Ascending aorta (tissue), 2 donors: ENCODE data around the gene MRPL20. TPM values are rescaled to one million over a fixed set of nuclear protein-coding genes. Genes with fewer than 3 reads are reported as not detected.
"Not testable (repeated sequence)": the region's sequence is repeated elsewhere in the genome, so short reads cannot be mapped to it uniquely, and the experiment has no call there.

Experiments
- DNase-seq, 2 donors: peaks; one replicate each; pipeline ENCODE4 v3.0.0-alpha.2; 2019; ENCODE audit warnings: low spot score in 2 of 2
- H3K27ac ChIP-seq, 2 donors: fragments of 200-600 bp; sonication (generic); one replicate each; pipeline ENCODE4 v1.5.1; 2016 to 2017; ENCODE audit warnings: mild to moderate bottlenecking in 1 of 2
- H3K27me3 ChIP-seq: fragments of 200-600 bp; sonication (generic); one replicate; pipeline ENCODE4 v1.5.1; 2017
- H3K36me3 ChIP-seq, 2 donors: fragments of 200-600 bp; sonication (generic); one replicate each; pipeline ENCODE4 v1.5.1; 2016
- H3K4me1 ChIP-seq, 2 donors: fragments of 200-600 bp; sonication (generic); one replicate each; pipeline ENCODE4 v1.5.1; 2016 to 2017; ENCODE audit warnings: mild to moderate bottlenecking in 1 of 2
- H3K4me3 ChIP-seq, 2 donors: fragments of 200-600 bp; sonication (generic); one replicate each; pipeline ENCODE4 v1.5.1; 2016 to 2017; ENCODE audit warnings: mild to moderate bottlenecking in 1 of 2
- H3K9me3 ChIP-seq, 2 donors: fragments of 200-600 bp; sonication (generic); one replicate each; pipeline ENCODE4 v1.5.1; 2016
- intact Hi-C: fragments of 100-400 bp; cut with DNase I; formaldehyde crosslinking; loops from one replicate; pipeline ENCODE4 v1.15.1; 2023
- total RNA-seq: library from RNA; depleted of rRNA; stranded (reverse); fragments of >200 nt; gene quantifications from one replicate; pipeline ENCODE4 v1.1.0, GENCODE V29; 2016
- TF ChIP-seq, protein P1 (sequence below), 3 experiments: fragments of 200-600 bp in 2 of 3; fragments of 450-650 bp in 1 of 3; sonication (generic) in 2 of 3; IDR thresholded peaks; one replicate each; pipeline ENCODE4 v1.5.1; 2016 to 2019; ENCODE audit warnings: antibody characterized with exemption in 3 of 3, mild to moderate bottlenecking in 1 of 3, moderate library complexity in 1 of 3

The MRPL20 gene
- total RNA-seq, 1 donor from 2014 or later: 63.4 TPM

DNA sequence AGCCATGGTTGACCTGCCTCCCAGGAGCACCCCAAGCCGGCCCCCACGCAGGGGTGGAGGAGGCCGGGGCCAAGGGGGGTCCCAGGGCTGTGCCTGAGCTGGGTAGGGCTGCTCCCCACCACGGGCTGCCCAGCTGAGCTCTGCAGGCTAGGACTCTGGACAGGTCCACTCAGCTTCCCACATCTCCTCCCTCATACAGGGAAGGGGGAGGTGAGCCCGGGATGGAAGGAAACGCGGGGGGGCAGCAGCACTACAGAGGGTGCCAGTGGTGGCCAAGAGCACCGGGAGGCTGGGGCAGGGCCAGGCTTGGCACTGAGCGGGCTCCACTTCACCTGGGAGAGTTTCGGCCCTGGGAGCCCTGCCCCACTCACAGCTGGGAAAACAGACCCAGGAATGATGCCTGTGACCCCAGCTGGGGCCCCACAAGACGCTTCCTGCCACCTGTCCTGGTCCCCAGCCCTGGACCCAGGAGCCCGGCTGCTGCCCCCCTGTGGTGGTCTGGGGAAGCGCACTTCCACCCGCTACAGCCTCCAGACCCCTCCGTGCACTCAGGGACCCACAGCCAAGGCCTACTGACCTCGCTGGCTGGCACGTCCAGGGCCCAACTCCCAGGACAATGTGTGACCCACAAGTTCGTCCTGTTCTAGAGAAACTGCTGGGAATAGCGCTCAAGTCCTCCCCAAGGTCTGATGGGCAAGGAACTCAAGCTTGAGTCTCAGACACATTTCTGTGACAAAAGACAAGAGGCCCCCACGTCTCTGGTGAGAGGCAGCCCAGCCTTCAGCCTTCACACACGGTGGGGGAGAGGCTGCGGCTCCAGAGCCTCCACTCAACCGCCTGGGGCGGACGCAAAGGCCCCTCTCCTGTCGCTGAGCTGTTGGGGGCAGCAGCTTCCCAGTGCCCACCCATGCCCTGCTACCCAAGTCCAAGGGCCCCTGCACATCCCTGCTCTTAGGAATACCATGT is 35.1 kb downstream of the MRPL20 start:
- DNase-seq: peak in 1 of 2 donors; percentile 79
- no peak overlapping the region for H3K27ac ChIP-seq
- no peaks in the 10 kb centered on the region for H3K9me3 ChIP-seq
- H3K27me3 ChIP-seq: no peaks in the 10 kb centered on the region
- H3K4me1 ChIP-seq: peaks cover 23 to 26% of the 10 kb centered on the region in 2 donors
- no peak overlapping the region for H3K4me3 ChIP-seq
- H3K36me3 ChIP-seq: peaks cover 7 to 9% of the 10 kb centered on the region in 2 donors
- intact Hi-C loops: no loop called here
- TF ChIP-seq, protein P1, sequence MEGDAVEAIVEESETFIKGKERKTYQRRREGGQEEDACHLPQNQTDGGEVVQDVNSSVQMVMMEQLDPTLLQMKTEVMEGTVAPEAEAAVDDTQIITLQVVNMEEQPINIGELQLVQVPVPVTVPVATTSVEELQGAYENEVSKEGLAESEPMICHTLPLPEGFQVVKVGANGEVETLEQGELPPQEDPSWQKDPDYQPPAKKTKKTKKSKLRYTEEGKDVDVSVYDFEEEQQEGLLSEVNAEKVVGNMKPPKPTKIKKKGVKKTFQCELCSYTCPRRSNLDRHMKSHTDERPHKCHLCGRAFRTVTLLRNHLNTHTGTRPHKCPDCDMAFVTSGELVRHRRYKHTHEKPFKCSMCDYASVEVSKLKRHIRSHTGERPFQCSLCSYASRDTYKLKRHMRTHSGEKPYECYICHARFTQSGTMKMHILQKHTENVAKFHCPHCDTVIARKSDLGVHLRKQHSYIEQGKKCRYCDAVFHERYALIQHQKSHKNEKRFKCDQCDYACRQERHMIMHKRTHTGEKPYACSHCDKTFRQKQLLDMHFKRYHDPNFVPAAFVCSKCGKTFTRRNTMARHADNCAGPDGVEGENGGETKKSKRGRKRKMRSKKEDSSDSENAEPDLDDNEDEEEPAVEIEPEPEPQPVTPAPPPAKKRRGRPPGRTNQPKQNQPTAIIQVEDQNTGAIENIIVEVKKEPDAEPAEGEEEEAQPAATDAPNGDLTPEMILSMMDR (IDR thresholded peaks at IDR 0.05): peak; percentile 88 to 97 (median 96)

GRCh38 chr1:1371364-1371745 is 35.7 kb downstream of the MRPL20 start:
- H3K36me3 ChIP-seq: peaks cover 7 to 9% of the 10 kb centered on the region in 2 donors
- intact Hi-C loops: no loop called here
- H3K9me3 ChIP-seq: no peaks in the 10 kb centered on the region
- no peak for DNase-seq
- H3K4me1 ChIP-seq: peaks cover 23 to 26% of the 10 kb centered on the region in 2 donors
- no peak overlapping the region for H3K4me3 ChIP-seq
- H3K27ac ChIP-seq: no peak overlapping the region
- H3K27me3 ChIP-seq: no peaks in the 10 kb centered on the region
- TF ChIP-seq, protein P1 (IDR thresholded peaks at IDR 0.05): no peak

DNA sequence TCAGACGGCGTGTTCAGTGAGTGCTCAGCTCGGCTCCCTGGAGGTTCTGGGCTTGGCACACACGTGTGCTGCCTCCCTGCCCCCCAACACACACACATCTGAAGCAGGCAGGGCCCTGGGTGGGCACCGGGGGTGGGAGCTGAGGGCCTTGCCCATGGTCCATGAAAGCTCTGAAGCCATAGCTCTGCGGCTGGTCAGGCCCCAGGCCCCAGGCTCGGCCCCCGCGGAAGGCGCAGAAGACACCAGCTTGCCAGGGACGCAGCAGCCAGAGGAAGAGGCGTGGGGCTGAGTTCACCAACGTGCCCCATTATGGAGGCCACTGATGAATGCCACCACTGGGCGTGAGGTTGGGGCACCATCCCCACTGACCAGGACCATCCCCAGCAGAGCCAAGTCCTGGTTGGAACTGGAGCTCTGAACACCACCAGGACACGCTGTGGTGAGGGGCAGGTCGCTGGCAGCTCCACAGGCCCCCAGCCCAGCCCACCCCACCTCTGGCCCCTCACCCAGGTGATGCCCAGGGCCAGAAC is 36.3 kb downstream of the MRPL20 start:
- Histone ChIP-seq H3K9me3 (no peaks in the 10 kb centered on the region), H3K36me3 (peaks cover 7 to 9% of the 10 kb centered on the region in 2 donors), H3K27ac (no peak overlapping the region), H3K4me1 (peaks cover 20 to 24% of the 10 kb centered on the region in 2 donors), H3K4me3 (no peak overlapping the region), H3K27me3 (no peaks in the 10 kb centered on the region)
- TF ChIP-seq, protein P1 (IDR thresholded peaks at IDR 0.05): no peak
- intact Hi-C loops: no loop called here
- DNase-seq: peak in 1 of 2 donors; percentile 63

DNA sequence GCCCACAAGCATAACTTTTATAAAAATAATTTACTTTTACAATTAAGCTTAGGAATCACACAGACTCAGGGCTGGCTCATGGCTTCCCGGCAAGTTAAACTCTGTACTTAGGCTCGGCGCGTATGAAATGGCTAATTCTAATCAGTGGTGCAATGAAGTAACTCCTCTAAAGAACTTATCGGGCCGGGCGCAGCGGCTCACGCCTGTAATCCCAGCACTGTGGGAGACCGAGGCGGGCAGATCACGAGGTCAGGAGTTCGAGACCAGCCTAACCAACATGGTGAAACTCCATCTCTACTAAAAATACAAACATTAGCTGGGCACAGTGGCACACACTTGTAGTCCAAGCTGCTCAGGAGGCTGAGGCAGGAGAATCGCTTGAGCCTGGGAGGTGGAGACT is 37.0 kb downstream of the MRPL20 start:
- intact Hi-C loops, H3K27me3 ChIP-seq, H3K36me3 ChIP-seq, DNase-seq, H3K9me3 ChIP-seq, H3K4me3 ChIP-seq, H3K27ac ChIP-seq: not testable (repeated sequence)
- H3K4me1 ChIP-seq: peaks cover 19 to 21% of the 10 kb centered on the region in 2 donors

GRCh38 chr1:1367315-1367714 is 39.8 kb downstream of the MRPL20 start:
- Histone ChIP-seq H3K27me3 (no peaks in the 10 kb centered on the region), H3K4me3 (no peak overlapping the region), H3K4me1 (peaks cover 5 to 9% of the 10 kb centered on the region in 2 donors), H3K27ac (no peak overlapping the region), H3K9me3 (no peaks in the 10 kb centered on the region), H3K36me3 (no peaks in the 10 kb centered on the region)
- DNase-seq: no peak
- intact Hi-C loops: no loop called here
- TF ChIP-seq, protein P1 (IDR thresholded peaks at IDR 0.05): no peak

DNA sequence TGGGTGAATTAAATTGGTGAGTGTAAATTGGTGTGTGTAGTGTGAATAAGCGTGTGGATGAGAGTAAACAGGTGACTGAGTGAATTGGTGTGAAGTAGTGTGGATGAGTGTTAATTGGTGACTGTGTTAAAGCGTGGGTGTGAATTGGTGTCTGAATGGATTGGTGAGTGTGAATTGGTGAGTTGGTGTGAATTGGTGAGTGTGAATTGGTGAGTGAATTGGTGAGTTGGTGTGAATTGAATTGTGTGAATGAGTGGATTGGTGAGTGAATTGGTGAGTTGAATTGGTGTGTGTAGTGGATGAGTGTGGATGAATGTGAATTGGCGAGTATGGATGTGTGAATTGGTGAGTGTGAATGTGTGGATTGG is 40.4 kb downstream of the MRPL20 start:
- peaks cover 1 to 7% of the 10 kb centered on the region in 2 donors for H3K4me1 ChIP-seq
- DNase-seq: no peak
- TF ChIP-seq, protein P1 (IDR thresholded peaks at IDR 0.05): no peak
- intact Hi-C loops: no loop called here
- no peaks in the 10 kb centered on the region for H3K27me3 ChIP-seq
- no peak overlapping the region for H3K27ac ChIP-seq
- no peak overlapping the region for H3K4me3 ChIP-seq
- no peaks in the 10 kb centered on the region for H3K9me3 ChIP-seq
- H3K36me3 ChIP-seq: no peaks in the 10 kb centered on the region
